Adrenal gland (tissue), 19 donors: ENCODE measurements around the gene GCGR. TPM values are rescaled to one million over a fixed set of nuclear protein-coding genes. Genes with fewer than 3 reads are reported as not detected.

ENCODE experiments used
- DNase-seq, 7 donors: peaks; one replicate each; pipeline ENCODE4 v3.0.0-alpha.2; 2019 to 2020
- H3K27ac ChIP-seq, 5 donors: fragments of 200-600 bp; sonication (generic) in 4 of 5; 1 replicate in 3 of 5; 2 replicates in 2 of 5; pipeline versions ENCODE4 v1.5.1 to v1.8.0; 2016 to 2020; ENCODE audit warnings: mild to moderate bottlenecking in 1 of 5
- H3K27me3 ChIP-seq: fragments of 200-600 bp; 2 replicates; pipeline ENCODE4 v1.8.0; 2021
- H3K36me3 ChIP-seq, 2 donors: fragments of 200-600 bp; replicated peaks in 1 of 2; 1 replicate in 1 of 2; 2 replicates in 1 of 2; pipeline versions ENCODE4 v1.5.1 to v1.8.0; 2018 to 2022
- H3K4me1 ChIP-seq, 2 donors: fragments of 200-600 bp; replicated peaks in 1 of 2; 1 replicate in 1 of 2; 2 replicates in 1 of 2; pipeline versions ENCODE4 v1.5.1 to v1.8.0; 2018 to 2021
- H3K4me3 ChIP-seq, 4 donors: fragments of 200-600 bp; sonication (generic) in 3 of 4; one replicate each; pipeline ENCODE4 v1.5.1; 2016 to 2018
- H3K9me3 ChIP-seq, 3 donors: fragments of 200-600 bp; sonication (generic) in 1 of 3; replicated peaks in 1 of 3; 1 replicate in 2 of 3; 2 replicates in 1 of 3; pipeline versions ENCODE4 v1.5.1 to v1.8.0; 2016 to 2021
- CTCF ChIP-seq, 6 experiments: fragments of 450-650 bp in 4 of 6; fragments of 200-600 bp in 2 of 6; sonication (generic) in 1 of 6; IDR thresholded peaks; 1 replicate in 5 of 6; 2 replicates in 1 of 6; pipeline versions ENCODE4 v1.5.1 to v1.8.0; 2016 to 2021; ENCODE audit warnings: antibody characterized with exemption in 6 of 6, mild to moderate bottlenecking in 2 of 6, moderate library complexity in 1 of 6
- POLR2A ChIP-seq, 2 donors: fragments of 450-650 bp; IDR thresholded peaks; one replicate each; pipeline ENCODE4 v1.6.1; 2017; ENCODE audit warnings: antibody characterized with exemption in 2 of 2, mild to moderate bottlenecking in 2 of 2, moderate library complexity in 1 of 2
- WGBS, 4 donors: extraction: QIAGEN DNeasy Blood & Tissue Kit in 2 of 4; methylation state at CpG; one replicate each; pipeline versions ENCODE4 v1.1.5 to v1.1.7; 2013 to 2017; 5-methylcytosine and 5-hydroxymethylcytosine counted together
- intact Hi-C, 2 donors: fragments of 100-400 bp; cut with DNase I; formaldehyde crosslinking; loops; one replicate each; pipeline versions ENCODE4 v1.14.1 to v1.15.0; 2022 to 2023
- long read RNA-seq, 10 donors: library from polyadenylated mRNA in 3 of 10; unstranded in 2 of 10; stranded (forward) in 1 of 10; transcript quantifications; one replicate each; pipeline ENCODE4 v2.0.0 and lab custom pipeline, GENCODE V29; 2021 to 2026
- polyA plus RNA-seq, 3 donors: library from polyadenylated mRNA; stranded (reverse); fragments of 200-250 nt in 2 of 3; fragments of 350-450 nt in 1 of 3; fragmentation: Illumina TruSeq in 1 of 3; extraction: RNeasy Lipid Tissue Mini Kit (QIAGEN cat#74804) in 1 of 3; gene quantifications; one replicate each; pipeline ENCODE4 v1.2.3, GENCODE V29; 2013 to 2014
- total RNA-seq, 9 donors: library from RNA; depleted of rRNA in 4 of 9; stranded (reverse); fragments of >200 nt in 4 of 9; fragments of 120-200 nt in 1 of 9; fragmentation: NEBNext Ultra II Directional in 1 of 9; extraction: Animal tissue kit (Norgen Biotek cat#: 25700) in 1 of 9; gene quantifications; one replicate each; pipeline versions ENCODE4 v1.1.0 to v1.2.4, GENCODE V29; 2013 to 2023
- donor health status: healthy with polysubstance abuse.
- donor health status: Bipolar disorder and iron deficiency.
- donor health status: DM: yes; HTN: yes; CAD: no.
- donor health status: DM: no; HTN: no; CAD: no.
- donor health status: DM: no; HTN: no; CAD: no.
- donor health status: DM: yes; HTN: yes; CAD: no.

GCGR gene
- total RNA-seq (1 to 10 TPM in 3 of 9 donors, under 1 TPM in 3, not detected in 3; 0.11 to 2.9 (median 1.2) TPM), polyA plus RNA-seq (10 to 100 TPM in 1 of 3 donors, 1 to 10 TPM in 1, under 1 TPM in 1; 0.29 to 48.7 (median 4.1) TPM)
- long read RNA-seq, donor 1: 0 reads
- long read RNA-seq, donor 2: 0 reads
- long read RNA-seq, donor 3: 0 reads
- long read RNA-seq, donor 4: 0 reads
- long read RNA-seq, donor 5: 0 reads
- long read RNA-seq, donor 6, partial matches to known transcripts: 2 of 5 reads
- long read RNA-seq, donor 6, other reads (novel, unspliced or antisense): 1 of 5 reads
- long read RNA-seq, donor 7: 0 reads
- long read RNA-seq, donor 8: 0 reads
- long read RNA-seq, donor 9: 0 reads
- long read RNA-seq, donor 10: 0 reads

- TF ChIP-seq POLR2A (IDR thresholded peaks at IDR 0.05) (no peak), CTCF (IDR thresholded peaks at IDR 0.05) (no peak)
- Histone ChIP-seq H3K36me3 (no peaks in the 10 kb centered on the region), H3K4me1 (peaks cover 0 to 10% of the 10 kb centered on the region in 2 donors), H3K9me3 (no peaks in the 10 kb centered on the region), H3K27ac (peak within 1 kb of the TSS in 1 of 5 donors; percentile 30), H3K4me3 (no peak within 1 kb of the TSS), H3K27me3 (peaks cover 34% of the 10 kb centered on the region)
- WGBS, 4 donors: 2% methylated on average over 15 to 109 of the region's 110 CpGs; no CpG with 5 or more reads in 1 of the 4 donors
- intact Hi-C loops: no loop called here
- no peak for DNase-seq
Observed at GRCh38 chr17:81803728-81804558, at the start of gene GCGR. Gene GCGR (plus strand): TSS chr17:81804150. CDS start chr17:81809019, 4,869 bp downstream.

- H3K9me3 ChIP-seq: no peaks in the 10 kb centered on the region
- no peak overlapping the region for H3K27ac ChIP-seq
- intact Hi-C loops: no loop called here
- no peak overlapping the region for H3K4me3 ChIP-seq
- WGBS, 4 donors: 76 to 87% (median 78%) methylated on average over 8 of the region's 8 CpGs
- no peak for DNase-seq
- no peaks in the 10 kb centered on the region for H3K36me3 ChIP-seq
- no peak for TF ChIP-seq POLR2A (IDR thresholded peaks at IDR 0.05)
- no peak for TF ChIP-seq CTCF (IDR thresholded peaks at IDR 0.05)
- no peaks in the 10 kb centered on the region for H3K4me1 ChIP-seq
- H3K27me3 ChIP-seq: no peaks in the 10 kb centered on the region
Observed at GRCh38 chr17:81792675-81793615, 11.0 kb upstream of the GCGR start.

- Histone ChIP-seq H3K4me3 (no peak overlapping the region), H3K27ac (no peak overlapping the region), H3K4me1 (no peaks in the 10 kb centered on the region), H3K9me3 (no peaks in the 10 kb centered on the region), H3K27me3 (no peaks in the 10 kb centered on the region), H3K36me3 (no peaks in the 10 kb centered on the region)
- WGBS, 4 donors: 74 to 90% (median 81%) methylated on average over 3 of the region's 3 CpGs
- no peak for TF ChIP-seq CTCF (IDR thresholded peaks at IDR 0.05)
- no peak for TF ChIP-seq POLR2A (IDR thresholded peaks at IDR 0.05)
- DNase-seq: no peak
- intact Hi-C loops: no loop called here
Observed at GRCh38 chr17:81794074-81794476, 9.9 kb upstream of the GCGR start.
